HL-60 (cell line): ENCODE measurements around the gene KIFC1.

Experiments used
- DNase-seq, 2 experiments: peaks; one replicate each; pipeline ENCODE4 v3.0.0-alpha.2; 2010 to 2020; ENCODE audit warnings: low read depth in 1 of 2, low spot score in 1 of 2
- H3K27ac ChIP-seq: fragments of 250-450 bp; sonication (Bioruptor Pico); replicated peaks from 2 replicates; pipeline ENCODE4 v1.5.1; 2020; ENCODE audit warnings: mild to moderate bottlenecking, moderate library complexity
- H3K27me3 ChIP-seq: fragments of 250-450 bp; sonication (Bioruptor Pico); 2 replicates; pipeline ENCODE4 v1.5.1; 2021; ENCODE audit warnings: mild to moderate bottlenecking, moderate library complexity; ENCODE audit not compliant: insufficient read depth, poor library complexity, severe bottlenecking
- H3K4me3 ChIP-seq: replicated peaks from 2 replicates; pipeline ENCODE4 v1.5.1; 2011; ENCODE audit warnings: mild to moderate bottlenecking, control low read depth, low read length; ENCODE audit not compliant: insufficient read depth
- GABPA ChIP-seq: IDR thresholded peaks from 2 replicates; pipeline ENCODE4 v1.6.1; 2012; ENCODE audit warnings: low read depth
- POLR2AphosphoS5 ChIP-seq: IDR thresholded peaks from 2 replicates; pipeline ENCODE4 v1.6.1; 2012; ENCODE audit warnings: low read depth
- SPI1 ChIP-seq: IDR thresholded peaks from 2 replicates; pipeline ENCODE4 v1.6.1; 2012; ENCODE audit warnings: low read depth, mild to moderate bottlenecking, borderline replicate concordance
- TF ChIP-seq, protein P1 (sequence below): IDR thresholded peaks from 2 replicates; pipeline ENCODE4 v1.6.1; 2012; ENCODE audit warnings: low read depth; ENCODE audit not compliant: insufficient replicate concordance
- TF ChIP-seq, protein P2 (sequence below): IDR thresholded peaks from one replicate; pipeline ENCODE4 v1.5.1; 2011; ENCODE audit warnings: low read length, control low read depth, inconsistent platforms; ENCODE audit not compliant: insufficient read depth

Gene KIFC1

DNA sequence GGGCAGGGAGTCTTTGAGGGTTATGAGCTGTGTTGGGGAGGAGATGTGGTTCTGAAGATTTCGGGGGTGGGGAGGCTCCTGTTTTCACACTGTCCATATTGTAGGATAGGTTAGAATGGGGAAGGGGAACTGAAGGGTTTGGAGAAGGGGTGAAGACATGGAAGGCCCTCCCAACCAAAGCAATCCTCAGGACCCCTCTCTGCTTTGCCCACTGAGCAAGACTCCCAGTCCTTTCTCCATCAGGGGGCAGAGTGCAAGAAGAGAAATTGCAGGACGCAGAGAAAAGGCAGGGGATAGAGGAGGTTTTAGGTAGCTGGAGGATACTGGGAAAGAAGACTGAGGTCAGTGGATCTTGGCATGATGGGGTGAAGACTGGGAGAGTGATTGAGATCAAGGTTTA is 32.2 kb downstream of the KIFC1 start:
- DNase-seq: no peak
- no peak overlapping the region for H3K4me3 ChIP-seq
- no peak overlapping the region for H3K27ac ChIP-seq
- TF ChIP-seq POLR2AphosphoS5 (no peak), GABPA (no peak), SPI1 (no peak)
- TF ChIP-seq, protein P1, sequence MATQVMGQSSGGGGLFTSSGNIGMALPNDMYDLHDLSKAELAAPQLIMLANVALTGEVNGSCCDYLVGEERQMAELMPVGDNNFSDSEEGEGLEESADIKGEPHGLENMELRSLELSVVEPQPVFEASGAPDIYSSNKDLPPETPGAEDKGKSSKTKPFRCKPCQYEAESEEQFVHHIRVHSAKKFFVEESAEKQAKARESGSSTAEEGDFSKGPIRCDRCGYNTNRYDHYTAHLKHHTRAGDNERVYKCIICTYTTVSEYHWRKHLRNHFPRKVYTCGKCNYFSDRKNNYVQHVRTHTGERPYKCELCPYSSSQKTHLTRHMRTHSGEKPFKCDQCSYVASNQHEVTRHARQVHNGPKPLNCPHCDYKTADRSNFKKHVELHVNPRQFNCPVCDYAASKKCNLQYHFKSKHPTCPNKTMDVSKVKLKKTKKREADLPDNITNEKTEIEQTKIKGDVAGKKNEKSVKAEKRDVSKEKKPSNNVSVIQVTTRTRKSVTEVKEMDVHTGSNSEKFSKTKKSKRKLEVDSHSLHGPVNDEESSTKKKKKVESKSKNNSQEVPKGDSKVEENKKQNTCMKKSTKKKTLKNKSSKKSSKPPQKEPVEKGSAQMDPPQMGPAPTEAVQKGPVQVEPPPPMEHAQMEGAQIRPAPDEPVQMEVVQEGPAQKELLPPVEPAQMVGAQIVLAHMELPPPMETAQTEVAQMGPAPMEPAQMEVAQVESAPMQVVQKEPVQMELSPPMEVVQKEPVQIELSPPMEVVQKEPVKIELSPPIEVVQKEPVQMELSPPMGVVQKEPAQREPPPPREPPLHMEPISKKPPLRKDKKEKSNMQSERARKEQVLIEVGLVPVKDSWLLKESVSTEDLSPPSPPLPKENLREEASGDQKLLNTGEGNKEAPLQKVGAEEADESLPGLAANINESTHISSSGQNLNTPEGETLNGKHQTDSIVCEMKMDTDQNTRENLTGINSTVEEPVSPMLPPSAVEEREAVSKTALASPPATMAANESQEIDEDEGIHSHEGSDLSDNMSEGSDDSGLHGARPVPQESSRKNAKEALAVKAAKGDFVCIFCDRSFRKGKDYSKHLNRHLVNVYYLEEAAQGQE: no peak
- TF ChIP-seq, protein P2, sequence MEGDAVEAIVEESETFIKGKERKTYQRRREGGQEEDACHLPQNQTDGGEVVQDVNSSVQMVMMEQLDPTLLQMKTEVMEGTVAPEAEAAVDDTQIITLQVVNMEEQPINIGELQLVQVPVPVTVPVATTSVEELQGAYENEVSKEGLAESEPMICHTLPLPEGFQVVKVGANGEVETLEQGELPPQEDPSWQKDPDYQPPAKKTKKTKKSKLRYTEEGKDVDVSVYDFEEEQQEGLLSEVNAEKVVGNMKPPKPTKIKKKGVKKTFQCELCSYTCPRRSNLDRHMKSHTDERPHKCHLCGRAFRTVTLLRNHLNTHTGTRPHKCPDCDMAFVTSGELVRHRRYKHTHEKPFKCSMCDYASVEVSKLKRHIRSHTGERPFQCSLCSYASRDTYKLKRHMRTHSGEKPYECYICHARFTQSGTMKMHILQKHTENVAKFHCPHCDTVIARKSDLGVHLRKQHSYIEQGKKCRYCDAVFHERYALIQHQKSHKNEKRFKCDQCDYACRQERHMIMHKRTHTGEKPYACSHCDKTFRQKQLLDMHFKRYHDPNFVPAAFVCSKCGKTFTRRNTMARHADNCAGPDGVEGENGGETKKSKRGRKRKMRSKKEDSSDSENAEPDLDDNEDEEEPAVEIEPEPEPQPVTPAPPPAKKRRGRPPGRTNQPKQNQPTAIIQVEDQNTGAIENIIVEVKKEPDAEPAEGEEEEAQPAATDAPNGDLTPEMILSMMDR: no peak
- no peaks in the 10 kb centered on the region for H3K27me3 ChIP-seq

DNA sequence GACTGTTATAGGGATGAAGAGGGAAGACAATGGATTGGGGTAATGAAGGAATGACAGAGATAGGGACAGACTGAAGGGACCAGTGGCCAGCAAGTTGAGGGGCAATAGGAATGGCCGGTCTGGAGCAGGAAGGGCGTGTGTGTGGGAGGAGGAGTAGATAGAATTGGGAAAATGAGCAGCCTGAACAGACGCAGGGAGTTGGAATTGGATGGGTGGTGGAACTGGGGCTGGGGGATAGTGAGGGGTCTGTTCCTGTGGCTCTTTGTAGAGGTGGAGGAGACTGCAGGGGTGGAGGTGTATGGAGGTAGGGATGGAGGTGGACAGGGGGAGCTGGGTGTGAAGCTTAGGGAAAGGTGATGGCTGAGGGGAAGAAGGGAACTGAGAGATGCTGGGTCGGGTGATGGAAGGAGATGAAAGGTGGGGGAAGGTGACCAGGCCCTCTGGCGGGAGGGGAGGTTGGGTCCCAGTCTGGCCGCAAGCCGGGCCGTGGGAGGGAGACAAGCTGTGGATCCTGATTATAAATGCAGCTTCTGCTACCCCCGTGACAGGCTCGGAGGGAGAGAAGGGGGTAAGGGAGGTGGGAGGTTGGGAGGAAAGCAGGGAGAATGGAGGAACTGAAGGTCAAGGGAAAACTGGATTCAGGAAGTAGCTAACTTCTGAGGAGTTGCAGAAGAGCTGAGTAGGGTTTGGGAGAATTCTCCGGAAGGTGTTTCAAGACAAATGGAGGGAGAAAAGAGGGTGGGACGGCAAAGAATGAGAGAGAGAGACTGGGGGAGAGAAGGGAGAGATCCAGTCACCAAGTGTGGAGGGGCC is 33.4 kb downstream of the KIFC1 start:
- TF ChIP-seq, protein P1: no peak
- TF ChIP-seq SPI1 (no peak), POLR2AphosphoS5 (no peak), GABPA (no peak)
- TF ChIP-seq, protein P2: no peak
- DNase-seq: no peak
- H3K27ac ChIP-seq: peak overlapping the region; percentile 54
- peak overlapping the region; percentile 58 for H3K4me3 ChIP-seq
- H3K27me3 ChIP-seq: no peaks in the 10 kb centered on the region

DNA sequence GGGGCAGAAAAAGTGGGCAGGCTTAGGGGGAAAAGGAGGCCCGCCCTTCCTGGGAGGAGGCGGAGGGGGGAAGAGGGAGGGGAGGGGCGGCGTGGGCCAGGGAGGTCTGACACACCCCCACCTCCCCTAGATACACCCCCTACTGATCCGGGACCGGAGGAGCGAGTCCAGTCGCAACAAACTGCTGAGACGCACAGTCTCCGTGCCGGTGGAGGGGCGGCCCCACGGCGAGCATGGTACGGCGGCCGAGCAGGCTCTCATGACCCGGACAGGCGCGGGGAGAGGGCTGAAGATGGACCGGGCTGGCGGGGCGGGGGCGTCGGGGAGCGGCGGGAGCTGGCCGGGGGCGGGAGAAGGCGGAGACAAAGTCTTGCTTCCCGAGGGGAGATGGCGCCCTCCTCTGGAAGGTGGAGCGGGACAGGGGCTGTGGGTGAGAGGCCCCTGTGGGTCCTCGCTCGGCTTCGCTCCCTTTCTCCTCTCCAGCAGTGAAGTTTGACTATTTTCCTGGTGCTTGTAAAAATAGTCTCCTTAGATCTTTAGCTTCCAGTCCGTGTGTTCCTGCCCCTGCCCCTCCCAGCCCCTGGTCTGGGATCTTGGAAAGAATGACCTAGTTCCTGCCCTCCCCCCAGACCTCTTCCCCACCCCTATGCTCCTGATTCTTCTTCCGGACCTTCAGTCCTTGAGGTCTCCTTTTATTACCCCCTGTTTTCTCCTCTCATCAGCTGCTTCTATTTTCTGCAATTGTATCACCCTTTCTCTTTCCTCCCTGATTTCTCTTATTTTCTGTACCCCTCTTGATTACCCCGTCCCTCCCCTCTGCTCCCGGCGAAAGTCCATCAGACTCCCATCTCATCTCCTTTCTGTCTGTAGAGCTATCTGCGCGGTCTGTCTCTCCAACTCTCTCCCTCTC is 34.3 kb downstream of the KIFC1 start:
- Histone ChIP-seq H3K27me3 (no peaks in the 10 kb centered on the region), H3K4me3 (peak overlapping the region; percentile 58), H3K27ac (peak overlapping the region; percentile 54)
- TF ChIP-seq SPI1 (no peak), POLR2AphosphoS5 (peak; percentile 43; the same call in 1 of the 2 replicates), GABPA (no peak)
- TF ChIP-seq, protein P1: no peak
- TF ChIP-seq, protein P2: peak; percentile 29
- peak; percentile 75 to 81 for DNase-seq
